GM21447 (cell line): Measurements from ENCODE around the gene ABCB6.
A peak's percentile ranks its signal among the peaks of the same experiment; 100 is the strongest.

Source experiments
- ATAC-seq: cut with Tn5 transposase; IDR thresholded peaks from one replicate; pipeline ENCODE4 v1.9.1; 2021; ENCODE audit not compliant: unreplicated experiment

ABCB6 gene

GRCh38 chr2:219186754-219187456 is 31.9 kb downstream of the ABCB6 start:
- ATAC-seq, result no peak

DNA sequence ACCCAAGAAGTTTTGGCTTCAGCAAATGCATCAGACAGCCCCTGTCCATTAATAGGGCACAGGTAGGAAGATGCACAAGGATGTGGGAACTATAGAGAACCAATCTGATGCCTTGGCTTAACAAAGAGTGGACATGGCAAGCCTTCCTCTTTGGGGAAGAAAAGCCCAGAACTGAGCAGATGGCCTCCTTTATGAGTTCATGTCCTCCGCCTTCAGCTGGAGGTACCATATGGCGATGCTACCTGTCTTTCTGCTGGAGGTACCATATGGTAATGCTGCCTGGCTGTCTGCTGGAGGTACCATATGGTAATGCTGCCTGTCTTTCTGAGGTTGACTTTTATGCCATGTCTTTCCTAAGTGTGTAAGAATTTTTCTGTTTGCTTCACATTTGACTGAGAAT is 34.6 kb downstream of the ABCB6 start:
- ATAC-seq, result no peak

DNA sequence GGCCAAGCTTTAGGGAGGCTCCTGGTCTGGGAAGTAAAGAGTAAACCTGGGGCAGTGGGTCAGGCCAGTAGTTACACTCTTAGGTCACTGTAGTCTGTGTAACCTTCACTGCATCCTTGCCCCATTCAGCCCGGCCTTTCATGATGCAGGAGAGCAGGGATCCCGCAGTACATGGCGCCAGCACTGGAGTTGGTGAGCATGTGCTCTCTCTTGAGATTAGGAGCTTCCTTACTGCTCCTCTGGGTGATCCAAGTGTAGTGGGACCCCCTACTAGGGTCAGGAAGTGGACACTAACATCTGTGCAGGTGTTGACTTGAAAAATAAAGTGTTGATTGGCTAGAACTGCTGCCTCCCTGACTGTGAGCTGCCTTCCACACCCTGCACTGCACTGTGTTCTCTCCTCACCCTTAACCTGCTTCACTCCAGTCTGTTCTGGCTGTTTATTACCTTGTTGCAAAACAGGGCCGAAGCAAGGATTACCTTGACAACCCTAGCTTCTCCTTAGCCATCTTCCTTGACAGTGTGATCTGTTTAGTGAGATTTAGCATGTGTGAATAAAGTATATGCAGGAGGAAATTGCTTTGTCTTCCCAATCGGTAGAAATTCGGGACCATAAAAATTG is 35.5 kb downstream of the ABCB6 start:
- no peak for ATAC-seq

DNA sequence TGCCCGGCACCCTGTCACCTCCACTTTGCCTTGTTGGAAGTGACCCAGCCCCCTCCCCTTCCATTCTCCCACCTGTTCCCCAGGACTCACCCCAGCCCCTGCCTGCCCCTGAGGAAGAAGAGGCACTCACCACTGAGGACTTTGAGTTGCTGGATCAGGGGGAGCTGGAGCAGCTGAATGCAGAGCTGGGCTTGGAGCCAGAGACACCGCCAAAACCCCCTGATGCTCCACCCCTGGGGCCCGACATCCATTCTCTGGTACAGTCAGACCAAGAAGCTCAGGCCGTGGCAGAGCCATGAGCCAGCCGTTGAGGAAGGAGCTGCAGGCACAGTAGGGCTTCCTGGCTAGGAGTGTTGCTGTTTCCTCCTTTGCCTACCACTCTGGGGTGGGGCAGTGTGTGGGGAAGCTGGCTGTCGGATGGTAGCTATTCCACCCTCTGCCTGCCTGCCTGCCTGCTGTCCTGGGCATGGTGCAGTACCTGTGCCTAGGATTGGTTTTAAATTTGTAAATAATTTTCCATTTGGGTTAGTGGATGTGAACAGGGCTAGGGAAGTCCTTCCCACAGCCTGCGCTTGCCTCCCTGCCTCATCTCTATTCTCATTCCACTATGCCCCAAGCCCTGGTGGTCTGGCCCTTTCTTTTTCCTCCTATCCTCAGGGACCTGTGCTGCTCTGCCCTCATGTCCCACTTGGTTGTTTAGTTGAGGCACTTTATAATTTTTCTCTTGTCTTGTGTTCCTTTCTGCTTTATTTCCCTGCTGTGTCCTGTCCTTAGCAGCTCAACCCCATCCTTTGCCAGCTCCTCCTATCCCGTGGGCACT is 36.2 kb downstream of the ABCB6 start:
- ATAC-seq, result no peak

DNA sequence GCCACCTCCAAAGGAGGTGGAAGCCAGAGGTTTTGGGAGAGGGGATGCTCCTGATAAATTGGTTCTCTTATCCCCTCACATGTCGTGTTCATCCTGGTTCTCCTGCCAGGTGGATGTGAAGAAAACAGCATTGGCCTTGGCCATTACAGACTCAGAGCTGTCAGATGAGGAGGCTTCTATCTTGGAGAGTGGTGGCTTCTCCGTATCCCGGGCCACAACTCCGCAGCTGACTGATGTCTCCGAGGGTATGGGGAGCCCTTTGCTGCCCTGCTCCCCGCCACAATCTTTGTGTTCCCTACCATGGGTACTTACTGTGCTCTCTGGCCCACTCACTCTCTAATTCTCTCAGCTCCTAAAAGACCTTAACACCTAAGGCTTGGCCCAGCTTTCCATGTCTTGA is 37.2 kb downstream of the ABCB6 start:
- ATAC-seq, result no peak

DNA sequence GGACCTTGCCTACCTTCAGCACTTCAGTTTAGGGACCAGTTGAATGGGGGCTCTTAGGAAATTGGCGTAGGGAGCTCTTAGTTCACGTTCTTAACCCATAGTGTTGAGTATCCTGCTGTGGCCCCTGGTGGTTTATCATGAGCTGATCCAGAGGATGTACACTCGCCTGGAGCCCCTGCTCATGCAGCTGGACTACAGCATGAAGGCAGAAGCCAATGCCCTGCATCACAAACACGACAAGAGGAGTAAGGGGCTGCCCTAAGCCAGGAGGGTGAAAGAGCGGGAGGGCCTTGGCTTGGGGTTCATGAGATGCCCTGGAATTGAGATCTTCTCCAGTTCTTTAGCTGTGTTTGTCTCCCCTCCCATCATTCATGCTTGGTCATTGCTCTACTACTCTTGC is 37.8 kb downstream of the ABCB6 start:
- ATAC-seq, result no peak

DNA sequence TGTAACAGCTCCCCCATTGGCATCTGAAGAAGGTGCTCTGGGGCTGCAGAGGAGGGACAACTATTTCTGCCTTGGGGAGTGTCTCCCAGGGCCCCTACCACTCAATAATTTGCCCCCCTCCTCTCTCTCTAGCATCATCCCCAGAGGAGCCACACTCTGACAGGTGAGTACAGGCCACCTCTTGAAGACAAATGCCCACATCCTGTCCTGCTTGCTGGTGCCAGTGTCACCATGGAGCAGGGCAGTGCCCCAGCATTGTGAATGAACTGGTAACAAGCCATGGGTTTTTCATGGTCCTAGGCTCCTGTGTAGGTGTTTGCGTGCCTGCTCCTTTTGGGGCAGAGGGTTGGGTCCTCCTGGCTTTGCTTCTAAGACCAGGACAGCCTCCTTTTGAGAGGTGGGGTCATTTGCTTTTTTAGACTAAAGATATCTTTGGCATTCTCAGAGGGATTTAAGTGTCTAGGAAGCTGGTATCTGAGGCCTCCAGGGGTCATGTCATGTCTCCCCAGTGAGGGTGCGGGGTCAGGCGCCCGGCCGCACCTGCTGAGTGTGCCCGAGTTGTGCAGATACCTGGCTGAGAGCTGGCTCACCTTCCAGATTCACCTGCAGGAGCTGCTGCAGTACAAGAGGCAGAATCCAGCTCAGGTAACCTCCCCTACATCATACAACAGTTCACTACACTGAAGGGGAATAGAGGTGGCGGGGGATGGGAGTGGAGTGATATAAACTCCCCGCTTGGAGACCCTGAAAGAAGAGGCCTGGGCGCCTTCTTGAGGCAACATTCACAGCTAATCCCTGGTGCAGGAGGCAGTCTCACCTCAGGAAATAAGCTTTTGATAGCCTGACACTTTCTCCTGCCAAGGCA is 38.9 kb downstream of the ABCB6 start:
- ATAC-seq, result no peak

GRCh38 chr2:219178377-219179175 is 40.2 kb downstream of the ABCB6 start:
- ATAC-seq, result peak; percentile 13

DNA sequence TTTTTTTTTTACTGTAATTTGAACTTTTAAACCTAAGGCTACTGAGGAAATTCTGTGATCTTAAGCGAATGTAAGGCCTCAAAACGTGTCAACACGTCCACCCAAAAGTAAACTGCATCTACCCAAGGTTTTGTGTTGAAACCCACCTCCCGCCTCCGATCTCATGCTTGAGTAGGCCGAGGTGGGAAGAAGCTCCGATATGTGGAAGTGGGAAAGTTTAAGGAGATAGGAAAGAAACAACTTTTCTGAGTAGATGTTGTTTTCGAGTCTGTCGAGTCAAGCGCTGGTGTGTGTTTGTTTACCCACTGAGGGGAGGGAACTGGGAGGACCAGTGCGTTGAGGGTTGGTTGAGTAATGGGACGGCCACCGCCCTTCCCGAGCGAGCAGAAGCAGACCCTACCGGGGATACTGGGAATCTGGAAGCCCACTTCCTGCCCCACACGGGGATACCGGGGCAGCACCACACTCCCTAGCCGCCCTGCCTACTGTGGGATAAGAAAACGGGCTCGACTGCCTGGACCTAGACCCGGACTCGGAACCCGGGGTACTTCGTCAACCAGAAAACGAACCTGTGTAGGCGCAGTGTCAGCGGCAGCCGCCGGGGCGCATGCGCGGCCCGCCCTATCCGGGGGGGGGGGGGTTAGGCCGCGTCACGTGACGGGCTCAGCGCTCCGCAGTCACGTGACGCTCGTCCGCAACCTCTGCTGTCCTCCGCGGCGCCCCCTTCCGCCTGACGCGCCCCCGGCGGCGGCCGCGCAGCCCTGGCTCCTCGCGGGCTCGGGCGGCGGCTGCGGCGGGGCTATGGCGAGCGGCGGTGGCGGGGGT is 41.0 kb downstream of the ABCB6 start, which contains the start of gene RETREG2:
TSS of gene RETREG2 (plus strand) at position 724 of the 825 bp plus-strand sequence. CDS start at position 802, 78 bp downstream.
- peak; percentile 36 for ATAC-seq

DNA sequence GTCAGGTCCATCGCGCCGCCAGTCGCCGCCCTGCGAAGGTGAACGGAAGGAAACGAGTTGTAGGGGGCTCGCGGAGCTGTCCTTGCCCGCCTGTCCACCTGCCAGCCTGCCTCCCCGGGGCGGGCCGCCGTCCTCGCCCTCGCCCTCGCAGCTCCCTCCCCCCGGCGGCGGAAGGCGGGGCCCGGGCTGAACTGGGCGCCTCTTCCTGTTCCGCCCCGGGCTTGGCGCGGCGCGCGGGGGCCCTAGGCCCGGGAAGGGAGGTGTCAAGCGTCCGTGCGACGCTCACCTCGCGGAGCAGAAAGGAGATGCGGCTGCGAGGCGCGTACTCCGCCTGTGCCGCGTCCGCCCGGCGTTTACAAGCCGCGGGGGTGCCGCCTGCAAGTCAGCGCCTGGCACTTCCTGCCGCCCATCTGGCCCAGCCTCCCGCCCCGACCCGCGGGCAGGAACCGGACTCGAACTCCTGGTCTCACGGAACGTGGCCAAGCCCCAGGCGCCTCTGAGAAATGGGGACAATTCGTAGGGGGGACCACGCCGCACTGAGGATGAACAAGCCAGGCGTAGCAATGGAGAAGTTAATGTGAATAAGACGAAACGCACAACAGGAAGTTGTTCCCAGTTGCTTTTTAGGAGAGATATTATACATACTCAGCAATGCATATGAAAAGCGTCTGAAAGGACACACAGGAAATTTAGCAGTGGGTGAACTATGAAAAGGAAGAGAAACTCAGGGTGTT is 41.8 kb downstream of the ABCB6 start, which contains the start of gene CNPPD1:
TSS of gene CNPPD1 (minus strand) at position 108 of the 734 bp plus-strand sequence. CDS start at position 11, 97 bp downstream.
- ATAC-seq, result peak; percentile 65

GRCh38 chr2:219175928-219176817 is 42.6 kb downstream of the ABCB6 start:
- ATAC-seq, result peak; percentile 41

DNA sequence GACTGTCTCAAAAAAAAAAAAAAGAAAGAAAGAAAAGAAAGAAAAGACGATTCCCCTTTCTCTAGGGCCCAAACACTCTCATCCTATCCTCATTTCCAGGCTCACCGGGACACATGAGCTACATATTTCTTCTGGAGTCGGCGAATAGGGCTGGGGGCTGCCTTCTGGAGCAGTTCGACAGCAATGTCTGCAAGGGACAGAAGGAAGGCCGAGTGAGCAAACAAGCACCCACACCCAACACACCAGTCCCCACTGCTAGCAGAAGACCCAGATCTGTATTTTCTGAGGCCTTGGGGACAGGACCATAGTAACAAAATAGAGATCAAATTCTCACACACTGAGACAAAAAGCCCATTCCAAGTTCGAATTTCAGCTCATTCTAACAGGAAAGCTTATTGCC is 43.3 kb downstream of the ABCB6 start:
- ATAC-seq, result no peak

GRCh38 chr2:219174801-219175200 is 44.0 kb downstream of the ABCB6 start:
- no peak for ATAC-seq

DNA sequence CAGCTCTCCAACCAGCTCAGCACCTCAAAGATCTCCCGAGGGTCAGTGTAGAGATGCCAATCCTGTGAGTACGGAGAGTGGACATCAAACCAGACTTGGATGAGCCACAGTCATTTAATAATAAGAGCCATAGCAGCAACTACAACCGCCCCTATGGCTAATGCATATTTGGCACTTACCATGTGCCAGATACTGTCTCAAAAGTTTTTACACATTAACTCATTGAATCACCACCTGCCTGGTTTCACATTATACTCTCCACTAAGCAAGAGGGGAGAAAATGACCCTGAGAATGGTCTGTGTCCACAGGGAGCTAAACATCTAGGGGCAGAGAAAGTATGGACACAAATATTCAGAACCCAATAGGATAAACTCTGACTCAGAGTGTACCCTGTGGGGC is 44.6 kb downstream of the ABCB6 start:
- no peak for ATAC-seq

DNA sequence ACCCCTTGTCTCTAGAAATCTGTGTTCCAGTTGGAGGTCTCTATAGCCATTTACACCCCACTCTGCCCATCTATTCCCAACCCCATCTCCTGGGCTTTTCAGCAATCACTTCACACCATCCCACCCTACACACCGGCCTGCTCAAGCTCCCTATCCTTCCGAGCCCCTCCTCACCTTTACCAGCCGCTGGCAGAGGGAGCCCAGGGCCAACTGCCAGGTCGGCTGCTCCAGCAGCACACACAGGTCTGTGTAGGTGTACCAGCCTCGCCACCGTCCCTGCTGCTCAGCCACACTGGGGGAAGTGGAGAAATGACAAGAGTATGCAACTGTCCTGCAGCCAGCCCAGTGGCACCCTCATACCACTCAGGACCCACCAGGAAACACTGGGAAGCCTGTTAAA is 45.6 kb downstream of the ABCB6 start:
- ATAC-seq, result no peak

GRCh38 chr2:219172231-219173154 is 46.3 kb downstream of the ABCB6 start:
- no peak for ATAC-seq
